Ammon's horn (tissue), 1 donor: ENCODE data around the gene F12.
A peak's percentile ranks its signal among the peaks of the same experiment; 100 is the strongest.

ENCODE experiments used
- DNase-seq: peaks from one replicate; pipeline ENCODE4 v3.0.0-alpha.2; 2016; ENCODE audit warnings: low spot score

The F12 gene

DNA sequence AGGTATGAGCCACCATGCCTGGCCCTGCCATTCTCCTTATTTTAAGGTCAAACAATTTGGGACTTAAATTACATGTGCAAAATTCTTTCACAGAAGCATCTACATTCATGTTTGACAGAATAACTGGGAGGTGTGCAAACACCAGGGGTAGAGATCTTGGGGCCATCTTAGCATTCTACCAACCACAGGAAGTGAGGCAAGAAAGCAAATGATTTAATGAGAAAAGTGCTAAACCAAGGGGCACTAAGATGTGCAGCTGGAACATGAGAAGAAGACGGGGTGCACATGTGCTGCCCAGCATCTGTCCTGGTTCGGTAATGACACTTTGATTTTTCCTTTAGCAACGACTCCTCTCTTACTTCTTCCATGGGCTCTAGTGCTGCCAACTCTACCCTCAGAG, 1.2 kb upstream of the F12 start:
- DNase-seq, result no peak

DNA sequence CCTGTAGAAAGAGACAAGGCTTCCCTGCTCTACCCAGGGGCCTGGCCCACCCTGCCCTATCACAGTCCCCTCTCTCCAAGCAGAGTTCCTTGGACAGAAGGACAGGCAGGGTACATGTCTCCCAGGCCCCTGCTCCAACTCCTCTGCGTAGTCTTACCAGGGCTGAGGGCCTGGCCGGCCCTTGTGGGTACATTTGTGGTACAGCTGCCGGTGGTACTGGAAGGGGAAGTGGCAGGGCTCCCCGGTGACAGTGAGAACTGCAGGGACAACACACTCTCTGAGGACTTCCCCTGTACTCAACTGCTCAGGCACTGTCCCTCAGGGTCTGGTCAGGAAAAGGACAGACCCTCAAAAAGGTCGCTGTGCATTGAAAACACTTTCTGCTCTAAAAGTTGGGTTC, 3.6 kb downstream of the F12 start:
- DNase-seq, result peak; percentile 38

DNA sequence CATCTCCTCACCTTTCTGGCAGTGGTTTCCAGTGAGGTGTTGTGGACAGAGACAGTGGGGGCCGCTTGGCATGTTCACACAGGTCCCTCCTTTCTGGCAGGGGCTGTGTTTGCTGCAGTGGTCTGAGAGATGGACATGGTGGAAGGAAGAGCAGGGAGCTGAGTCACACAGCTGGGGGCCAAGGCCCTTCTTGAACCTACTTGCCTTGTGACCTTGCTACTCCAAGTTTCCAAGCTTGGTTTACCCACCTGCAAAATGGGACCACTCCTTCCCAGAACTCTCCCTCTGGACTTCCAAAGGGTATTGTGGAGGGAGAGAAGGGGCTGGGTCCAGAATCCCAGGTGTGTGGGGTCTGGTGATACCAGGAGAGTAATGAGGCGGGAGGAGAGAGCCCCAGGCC, 4.1 kb downstream of the F12 start:
- DNase-seq, result no peak

DNA sequence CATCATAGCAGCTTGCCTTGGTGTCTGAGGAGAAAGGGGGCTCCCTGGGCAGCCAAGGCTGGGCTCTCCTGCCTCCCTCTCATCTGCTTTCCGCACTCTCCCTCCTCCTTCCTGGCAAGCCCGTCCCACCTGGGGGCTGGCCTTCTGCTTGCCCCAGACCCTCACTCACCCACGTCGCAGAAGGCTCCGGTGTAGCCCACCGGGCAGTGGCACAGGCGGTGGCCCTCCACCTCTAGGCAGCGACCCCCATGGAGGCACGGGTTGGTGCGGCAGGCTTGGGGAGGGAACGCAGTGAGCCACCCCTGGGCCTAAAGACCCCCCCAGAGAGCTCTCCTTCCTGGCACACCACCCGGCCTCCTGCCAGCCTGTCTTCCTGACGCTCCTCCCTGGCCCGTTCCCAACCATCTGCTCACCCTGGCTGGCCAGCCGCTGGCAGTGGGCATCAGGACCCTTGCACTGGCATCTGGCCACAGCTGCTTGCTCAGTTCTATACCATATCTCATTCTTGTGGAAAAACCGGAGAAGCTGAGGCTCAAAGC, 4.7 kb downstream of the F12 start:
- no peak for DNase-seq

DNA sequence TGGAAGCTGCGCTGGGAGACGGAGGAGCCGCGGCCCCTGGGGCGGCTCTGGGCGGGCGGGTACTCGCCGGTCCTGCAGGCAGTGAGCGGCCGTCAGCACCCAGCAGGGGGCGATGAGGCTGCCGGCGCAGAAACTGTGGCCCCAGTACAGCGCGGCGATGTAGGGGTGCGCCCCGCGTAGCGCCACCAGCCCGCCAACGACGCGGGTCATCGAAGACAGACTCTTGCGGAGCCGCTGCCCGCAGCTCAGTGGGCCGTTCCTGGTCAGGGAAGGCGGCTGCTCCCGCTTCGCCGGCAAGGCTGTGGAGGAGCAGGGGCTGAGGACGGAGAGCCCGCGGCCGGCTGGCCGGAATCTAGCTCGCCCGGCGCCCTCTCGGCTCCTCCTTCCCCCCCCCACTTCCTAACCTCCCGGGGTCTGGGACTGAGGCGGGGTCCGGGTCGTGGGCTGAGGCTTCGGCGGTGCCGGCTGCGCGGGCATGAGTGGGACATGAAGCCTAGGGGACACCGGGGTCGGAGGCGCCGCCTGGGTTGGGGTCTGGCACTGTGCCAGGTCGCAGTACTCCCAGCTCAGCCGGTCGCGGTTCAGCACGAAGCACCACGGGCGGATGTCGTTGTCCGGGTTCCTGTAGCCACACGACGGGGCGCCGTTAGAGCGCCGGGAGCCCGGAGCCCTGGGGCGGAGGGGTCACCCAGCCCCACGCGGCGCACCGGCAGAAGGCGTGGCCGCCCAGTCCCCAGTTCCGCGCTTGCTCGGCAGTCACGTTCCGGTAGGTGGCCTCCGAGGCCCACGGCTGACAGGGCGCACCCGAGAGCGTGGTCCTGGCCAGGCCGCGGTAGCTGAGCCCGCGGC, 5.3 kb downstream of the F12 start:
- DNase-seq, result peak; percentile 81

DNA sequence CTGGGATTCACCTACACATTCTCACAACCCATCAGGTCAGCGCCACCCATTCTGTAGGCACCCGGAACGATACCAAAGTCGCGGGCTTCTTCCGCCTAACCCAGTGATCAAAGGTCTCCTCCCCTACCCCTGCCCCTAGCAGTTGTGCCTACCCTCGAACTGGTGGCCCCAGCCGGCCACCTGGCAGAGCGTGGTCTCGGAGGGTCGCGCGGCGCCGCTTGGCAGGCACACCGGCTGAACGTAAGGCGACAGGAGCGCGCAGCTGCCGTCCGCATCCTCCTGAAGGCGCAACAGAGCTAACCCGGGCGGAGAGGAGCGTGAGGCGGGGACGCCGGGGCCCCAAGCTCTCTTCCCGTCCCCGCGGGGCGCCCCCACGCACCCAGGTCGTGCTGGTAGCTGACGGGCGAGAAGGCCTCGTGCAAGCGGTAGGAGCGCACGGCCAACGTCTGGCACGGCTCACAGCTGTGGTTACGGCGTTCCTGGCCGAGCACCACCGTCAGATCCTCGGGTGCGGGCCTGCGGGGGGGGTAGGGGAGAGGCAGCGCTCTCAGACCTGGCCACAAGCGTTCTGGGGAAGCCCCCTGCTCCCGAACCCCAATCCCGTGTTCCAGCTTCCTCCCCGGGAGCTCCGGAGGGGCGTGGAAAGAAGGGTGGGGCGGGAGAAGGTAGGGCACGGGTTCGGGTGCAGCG, 6.1 kb downstream of the F12 start:
- DNase-seq, result no peak

DNA sequence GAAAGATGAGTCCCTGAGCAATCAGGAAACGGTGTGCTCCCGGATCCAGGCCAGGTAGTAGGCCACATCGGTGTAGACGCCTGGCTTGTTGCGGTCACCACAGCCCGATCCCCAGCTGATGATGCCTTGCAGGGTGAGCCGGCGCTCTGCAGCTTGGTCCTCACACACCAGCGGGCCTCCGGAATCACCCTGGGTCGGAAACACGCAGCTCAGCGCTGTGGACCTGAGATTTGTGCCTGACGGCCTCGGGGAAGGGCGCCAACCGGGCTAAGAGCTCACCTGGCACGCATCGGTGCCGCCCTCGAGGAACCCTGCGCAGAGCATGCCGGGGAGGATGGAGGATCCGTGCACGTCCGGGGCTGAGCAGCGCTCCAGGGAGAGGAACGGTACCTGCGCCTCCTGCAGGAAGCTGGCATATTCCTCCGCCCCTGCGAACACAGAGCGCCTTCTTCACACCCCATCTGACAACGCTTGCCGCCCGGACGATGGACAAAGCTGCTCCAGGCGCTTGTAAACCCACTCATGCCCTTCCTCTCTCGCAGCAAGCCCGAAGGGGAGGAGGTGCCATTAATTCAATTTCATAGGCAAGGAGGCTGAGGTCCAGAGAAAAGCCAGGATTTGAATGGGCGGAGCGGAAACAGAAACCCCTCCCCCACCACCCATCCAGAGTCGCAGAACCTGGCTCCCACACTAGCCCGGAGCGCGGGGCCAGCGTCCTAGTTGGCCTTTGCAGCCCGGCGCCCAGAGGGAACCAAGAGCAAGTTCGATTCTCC, 6.9 kb downstream of the F12 start:
- DNase-seq, result no peak

DNA sequence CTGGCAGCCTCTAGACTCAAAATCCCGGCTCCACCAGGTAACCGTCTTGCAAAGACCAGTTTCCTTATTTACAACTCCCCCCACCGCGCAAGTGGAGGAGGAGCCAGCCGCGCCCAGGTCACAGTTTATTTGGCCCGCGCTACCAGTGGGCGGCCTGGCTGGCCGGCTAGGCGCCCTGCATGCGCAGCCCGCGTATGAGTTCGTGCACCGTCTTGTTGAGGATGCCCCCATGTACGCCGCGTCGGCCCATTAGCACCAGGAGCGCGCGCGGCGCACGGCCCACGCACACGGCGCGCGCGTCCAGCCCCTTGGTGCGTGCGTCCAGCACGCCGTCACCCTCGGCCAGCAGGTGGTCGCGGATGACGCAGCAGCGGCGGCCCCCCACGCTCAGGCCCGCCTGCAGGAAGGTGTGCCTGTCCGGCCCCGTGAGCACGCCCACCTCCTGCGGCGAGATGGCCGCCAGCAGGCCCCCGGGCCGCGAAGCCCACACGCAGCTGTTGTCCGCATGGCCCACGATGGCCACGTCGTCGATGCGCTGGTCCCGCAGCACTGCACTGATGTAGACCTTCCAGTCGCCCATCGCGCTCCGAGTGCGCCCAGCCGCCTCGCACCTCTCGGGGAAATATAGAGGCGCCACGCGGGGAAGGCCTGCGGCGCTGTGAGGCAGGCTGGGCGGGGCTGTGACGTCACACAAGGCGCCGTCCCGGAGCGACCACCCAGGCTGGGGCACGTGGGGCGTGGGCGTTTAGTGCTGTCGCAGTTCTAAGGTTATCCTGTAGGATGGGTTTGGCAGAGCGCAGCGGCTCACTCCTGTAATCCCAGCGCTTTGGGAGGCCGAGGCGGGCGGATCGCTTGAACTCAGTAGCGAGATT, 9.1 kb downstream of the F12 start, which contains the start of gene PFN3:
Gene PFN3 (minus strand): TSS at position 665 of the 872 bp plus-strand sequence. CDS start 85 bp downstream, at position 580.
- DNase-seq, result no peak

DNA sequence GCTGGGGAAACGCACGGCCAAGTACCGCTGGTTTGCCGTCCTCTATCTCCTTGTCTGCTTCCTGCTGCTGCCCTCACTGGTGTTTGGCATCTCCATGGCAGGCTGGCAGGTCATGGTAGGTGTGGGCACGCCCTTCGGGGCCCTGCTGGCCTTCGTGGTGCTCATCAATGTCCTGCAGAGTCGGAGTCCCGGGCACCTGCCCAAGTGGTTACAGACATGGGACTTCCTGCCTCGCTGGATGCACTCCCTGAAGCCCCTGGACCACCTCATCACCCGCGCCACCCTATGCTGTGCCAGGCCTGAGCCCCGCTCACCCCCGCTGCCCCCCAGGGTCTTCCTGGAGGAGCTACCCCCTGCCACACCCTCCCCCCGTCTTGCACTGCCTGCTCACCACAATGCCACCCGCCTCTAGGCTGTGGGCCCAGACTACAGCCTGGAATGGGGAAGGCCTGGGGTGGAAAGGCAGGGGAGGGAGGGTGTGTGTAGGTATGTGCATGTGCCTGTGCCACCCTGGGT, 11.4 kb downstream of the F12 start:
- DNase-seq, result no peak

DNA sequence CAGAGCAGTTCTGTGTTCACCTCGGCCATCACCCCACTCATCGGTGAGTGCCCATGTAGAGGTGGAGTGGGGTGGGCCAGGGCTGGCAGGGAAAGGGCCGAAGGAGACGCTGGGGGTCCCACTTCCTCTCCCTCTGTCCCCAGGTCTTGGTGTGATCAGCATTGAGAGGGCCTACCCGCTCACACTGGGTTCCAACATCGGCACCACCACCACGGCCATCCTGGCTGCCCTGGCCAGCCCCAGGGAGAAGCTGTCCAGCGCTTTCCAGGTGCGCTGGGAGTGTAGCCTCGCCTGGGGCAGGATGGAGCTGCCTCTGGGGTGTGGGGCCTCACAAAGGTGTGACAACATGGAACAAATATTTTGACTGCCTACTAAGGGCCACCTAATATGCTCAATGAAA, 12.6 kb downstream of the F12 start:
- DNase-seq, result no peak

DNA sequence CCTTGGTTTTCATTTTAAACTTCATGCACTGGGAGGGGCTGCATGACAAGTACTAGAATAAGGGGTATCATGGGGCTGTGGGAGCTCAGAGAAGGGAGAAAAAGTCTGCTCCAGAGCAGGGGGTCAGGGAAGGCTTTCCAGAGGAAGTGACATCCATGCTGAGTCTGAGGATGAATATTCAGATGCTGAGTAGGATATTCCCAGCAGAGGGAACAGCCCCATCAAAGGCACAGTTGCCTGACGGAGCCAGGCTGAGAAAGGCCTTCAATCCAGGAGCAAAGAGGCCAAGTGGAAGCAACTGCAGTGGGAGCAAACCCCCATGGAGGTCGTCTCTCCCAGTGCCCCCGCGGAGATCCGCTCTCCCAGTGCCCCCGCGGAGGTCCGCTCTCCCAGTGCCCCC, 13.3 kb downstream of the F12 start:
- DNase-seq, result no peak

DNA sequence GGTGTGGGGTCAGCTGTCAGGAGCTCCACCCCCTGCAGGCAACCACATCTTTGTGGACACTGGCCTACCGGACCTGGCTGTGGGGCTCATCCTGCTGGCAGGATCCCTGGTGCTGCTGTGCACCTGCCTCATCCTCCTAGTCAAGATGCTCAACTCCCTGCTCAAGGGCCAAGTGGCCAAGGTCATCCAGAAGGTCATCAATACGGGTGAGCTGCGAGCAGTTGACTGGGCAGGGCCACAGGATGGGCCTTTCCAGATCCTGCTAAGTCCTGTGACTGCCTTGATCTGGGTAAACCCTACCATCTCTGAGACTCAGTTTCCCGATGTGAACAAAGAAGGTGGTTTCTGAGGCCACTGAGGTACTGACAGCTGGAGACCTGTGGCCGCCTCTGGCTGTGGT, 15.4 kb downstream of the F12 start:
- no peak for DNase-seq

DNA sequence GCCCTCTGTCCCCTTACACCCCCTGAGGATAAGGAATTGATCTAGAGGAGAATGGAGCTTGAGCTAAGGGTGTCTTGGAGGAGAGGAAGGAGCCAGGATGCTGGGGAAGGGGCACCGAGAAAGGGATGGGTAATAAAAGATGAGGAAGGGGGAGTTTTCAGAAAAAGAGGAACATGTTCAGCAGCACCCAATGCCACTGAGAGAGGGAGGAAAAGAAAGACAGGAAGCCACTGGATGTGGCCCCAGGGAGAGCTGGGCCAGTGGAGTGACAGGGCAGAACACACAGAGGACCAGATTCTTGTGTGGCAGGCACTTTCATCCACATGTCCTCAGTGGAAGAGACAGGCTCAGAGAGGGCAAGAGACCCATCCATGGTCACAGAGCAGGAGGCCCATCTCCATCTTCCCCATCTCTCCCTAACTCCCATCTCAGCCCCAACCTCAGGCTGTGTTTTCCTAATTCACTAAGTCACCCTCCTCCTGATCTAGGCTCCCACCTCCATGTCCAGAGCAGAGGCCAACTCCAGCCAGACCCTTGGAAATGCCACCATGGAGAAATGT, 16.1 kb downstream of the F12 start:
- no peak for DNase-seq

DNA sequence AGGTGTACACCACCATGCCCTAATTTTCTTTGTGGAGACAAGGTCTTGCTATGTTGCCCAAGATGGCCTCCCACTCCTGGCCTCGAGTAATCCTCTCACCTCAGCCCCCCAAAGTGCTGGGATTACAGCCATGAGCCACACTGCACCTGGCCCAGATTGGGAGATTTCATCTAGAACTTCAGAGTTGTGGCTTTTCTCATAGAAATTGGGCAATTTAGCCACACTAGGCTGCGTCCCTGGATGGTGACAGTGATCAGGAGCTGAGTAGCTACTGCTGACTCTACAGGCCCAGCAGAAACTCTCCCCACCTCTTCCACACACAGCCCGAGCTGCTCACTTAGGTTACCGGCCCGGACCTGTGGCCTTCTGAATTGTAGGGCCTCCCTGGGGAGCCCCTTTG, 16.6 kb downstream of the F12 start:
- DNase-seq, result no peak

DNA sequence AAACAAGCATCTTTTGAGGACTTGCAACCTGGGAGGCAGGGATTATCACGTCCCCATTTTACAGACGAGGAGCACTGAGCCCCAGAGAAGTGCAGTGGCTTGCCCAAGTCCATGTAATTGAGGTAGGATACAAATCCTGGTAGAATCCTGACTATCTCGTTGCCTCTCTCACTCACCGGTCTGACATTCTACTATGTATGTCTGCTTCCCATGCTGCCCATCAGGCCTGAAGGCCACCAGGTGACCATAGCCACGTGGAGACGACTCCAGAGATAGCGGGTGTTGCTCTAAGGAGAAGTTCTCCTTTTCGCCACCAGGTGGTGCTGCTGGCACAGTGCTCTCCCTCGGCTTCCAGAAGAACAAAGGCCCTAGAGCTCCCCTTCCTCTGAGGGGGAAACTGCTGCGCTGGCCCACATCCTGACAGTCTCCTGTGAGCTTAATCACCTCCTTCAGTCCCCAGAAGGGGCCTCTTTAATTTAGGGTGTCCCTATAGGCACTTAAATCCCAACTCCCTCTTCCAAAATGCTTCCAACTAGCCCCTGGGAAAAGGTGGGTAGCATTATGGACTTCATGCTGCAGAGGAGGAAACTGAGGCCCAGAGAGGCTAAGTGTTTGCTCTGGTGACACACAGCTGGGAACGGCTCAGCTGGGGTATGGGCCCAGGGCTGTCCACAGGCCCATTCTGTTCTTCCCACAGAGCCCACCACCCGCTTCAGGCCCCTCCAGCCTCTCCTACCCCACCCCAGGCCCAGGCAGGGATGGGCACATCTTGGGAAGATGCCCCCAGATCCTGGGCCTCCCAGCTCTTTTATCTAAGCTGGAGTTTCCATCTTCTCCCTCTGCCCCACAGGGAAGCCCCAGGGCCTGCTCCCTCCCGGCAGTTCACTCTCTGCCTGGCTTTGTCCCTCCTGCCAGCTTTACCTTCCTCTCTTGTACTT, 18.7 kb downstream of the F12 start:
- DNase-seq, result peak; percentile 87

DNA sequence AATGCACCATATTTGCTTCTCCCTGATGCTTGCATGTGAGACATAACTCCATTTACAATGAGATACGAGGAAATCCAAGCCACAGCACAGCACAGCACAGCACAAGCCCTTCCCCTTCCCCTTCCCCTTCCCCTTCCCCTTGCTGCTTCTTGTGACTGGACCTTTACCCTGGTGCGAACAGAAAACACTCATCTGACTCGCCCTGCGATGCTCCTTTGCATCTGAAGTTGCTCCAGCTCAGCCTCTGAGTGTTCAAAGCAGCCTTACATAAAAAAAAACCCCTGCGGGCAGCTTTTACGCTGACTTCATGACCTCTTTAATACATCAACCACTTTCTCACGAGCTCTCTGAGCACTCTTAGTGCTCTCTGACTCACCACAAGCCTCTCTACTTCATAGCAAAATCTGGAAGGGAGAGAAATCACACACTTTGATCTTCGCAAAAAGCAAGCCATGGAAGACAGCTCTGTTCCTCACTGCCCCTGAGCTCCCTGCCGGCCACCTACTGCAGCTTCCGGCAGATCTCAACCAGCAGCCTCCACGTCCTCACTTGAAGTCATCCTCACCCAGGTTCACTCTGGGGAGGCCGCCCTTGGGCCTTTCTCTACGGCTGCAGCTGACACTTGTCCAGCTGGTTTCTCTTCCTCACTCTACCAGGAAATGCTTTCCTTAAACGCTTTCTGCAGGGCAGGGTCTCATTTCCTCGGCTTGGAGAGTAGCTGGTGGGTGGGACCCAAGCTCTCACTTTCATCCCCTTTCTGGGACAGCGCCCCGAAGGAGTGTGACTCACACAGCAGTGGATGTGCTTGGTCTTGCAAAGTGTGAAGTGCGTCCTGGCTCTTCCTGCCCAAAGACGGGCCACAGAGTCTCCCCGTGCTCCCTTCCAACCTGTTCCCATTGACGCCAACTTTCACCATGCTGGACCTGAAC, 19.9 kb downstream of the F12 start:
- DNase-seq, result no peak

DNA sequence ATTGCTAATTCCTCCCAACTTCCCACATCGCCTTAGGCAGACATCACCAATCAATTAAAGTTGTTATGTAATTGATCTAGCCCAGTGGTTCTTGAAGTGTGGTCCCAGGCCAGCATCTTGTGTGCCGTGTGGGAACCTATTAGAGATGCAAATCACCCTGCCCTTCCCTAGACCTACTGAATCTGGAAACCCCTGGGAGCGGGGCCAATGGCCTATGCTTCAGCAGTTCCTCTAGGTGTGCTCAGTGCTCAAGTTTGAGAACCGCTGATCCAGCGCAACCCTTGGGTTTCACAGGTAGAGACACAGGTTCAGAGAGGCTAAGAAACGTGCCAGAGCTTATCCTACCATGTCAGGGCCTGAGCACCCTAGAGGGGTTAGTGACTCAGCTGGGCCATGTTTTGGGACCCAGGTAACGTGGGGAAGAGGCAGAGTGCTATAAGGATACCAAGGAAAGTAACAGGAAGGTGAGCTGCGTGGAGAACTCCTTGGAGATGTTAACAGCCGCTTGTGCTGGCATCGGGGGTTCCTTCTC, 20.8 kb downstream of the F12 start:
- DNase-seq, result no peak

DNA sequence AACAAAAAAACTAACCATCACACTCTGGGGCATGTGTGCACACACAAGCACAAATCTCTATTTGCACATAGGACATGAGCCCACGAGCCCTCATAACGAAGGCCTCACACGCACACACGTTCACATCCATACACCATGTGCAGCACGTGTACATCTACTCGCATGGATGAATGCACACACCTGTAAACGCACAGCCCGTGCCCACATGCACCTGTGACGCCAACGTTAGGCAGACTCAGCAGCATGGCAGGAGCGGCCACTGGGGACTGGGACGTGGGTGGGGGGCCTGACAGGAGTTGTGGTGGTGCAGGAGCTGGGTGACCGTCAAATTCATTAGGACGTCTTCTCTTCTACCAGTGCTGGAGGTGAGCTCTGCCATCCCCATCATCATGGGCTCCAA, 22.0 kb downstream of the F12 start:
- no peak for DNase-seq
